ENCODE results near the gene FBN1.

- TF ChIP-seq POLR2A (IDR thresholded peaks at IDR 0.05) (no peak), CTCF (IDR thresholded peaks at IDR 0.05) (no peak)
Measured at GRCh38 chr15:48471073-48471472, 174.4 kb downstream of the FBN1 start.

All from thyroid gland (tissue), 4 donors.